Astrocyte (in vitro differentiated cells and primary cell): ENCODE results near the gene CACNB4. TPM values are rescaled to one million over a fixed set of nuclear protein-coding genes. Genes with fewer than 3 reads are reported as not detected.

Experiments used
- DNase-seq: peaks from one replicate; pipeline ENCODE4 v3.0.0-alpha.2; 2010; ENCODE audit warnings: low read depth
- FAIRE-seq: peaks from 2 replicates; lab custom pipeline; 2011; peaks lifted over from hg19 to GRCh38; lab: Jason Lieb, UNC
- H2AFZ ChIP-seq: 2 replicates; pipeline ENCODE4 v1.6.0; 2012; ENCODE audit warnings: low read depth, low read length, inconsistent platforms
- H3K27ac ChIP-seq: 2 replicates; pipeline ENCODE4 v1.5.1; 2011; ENCODE audit warnings: low read depth, low read length, inconsistent platforms
- H3K27me3 ChIP-seq: 2 replicates; pipeline ENCODE4 v1.6.0; 2011; ENCODE audit warnings: low read length, inconsistent platforms; ENCODE audit not compliant: insufficient read depth
- H3K36me3 ChIP-seq: 2 replicates; pipeline ENCODE4 v1.5.1; 2011; ENCODE audit warnings: low read length, inconsistent platforms; ENCODE audit not compliant: insufficient read depth
- H3K4me1 ChIP-seq: 2 replicates; pipeline ENCODE4 v1.5.1; 2011; ENCODE audit warnings: low read length, inconsistent platforms; ENCODE audit not compliant: insufficient read depth
- H3K4me2 ChIP-seq: 2 replicates; pipeline ENCODE4 v1.6.0; 2012; ENCODE audit warnings: low read length, inconsistent platforms
- H3K4me3 ChIP-seq: 2 replicates; pipeline ENCODE4 v1.5.1; 2011; ENCODE audit warnings: low read depth, mild to moderate bottlenecking, low read length, inconsistent platforms; ENCODE audit not compliant: insufficient read depth
- H3K79me2 ChIP-seq: 2 replicates; pipeline ENCODE4 v1.6.0; 2012; ENCODE audit warnings: mild to moderate bottlenecking, low read length, inconsistent platforms; ENCODE audit not compliant: insufficient read depth
- H3K9ac ChIP-seq: 2 replicates; pipeline ENCODE4 v1.6.0; 2012; ENCODE audit warnings: mild to moderate bottlenecking, low read length, inconsistent platforms
- H3K9me3 ChIP-seq: 2 replicates; pipeline ENCODE4 v1.5.1; 2012; ENCODE audit warnings: low read depth, mild to moderate bottlenecking, low read length, inconsistent platforms; ENCODE audit not compliant: insufficient read depth
- H4K20me1 ChIP-seq: 2 replicates; pipeline ENCODE4 v1.6.0; 2012; ENCODE audit warnings: low read length, inconsistent platforms; ENCODE audit not compliant: insufficient read depth
- H3K27ac Mint-ChIP-seq: one replicate; pipeline ENCODE4 v1.8.0; 2021; ENCODE audit warnings: mild to moderate bottlenecking, mixed read lengths; ENCODE audit not compliant: unreplicated experiment
- H3K27me3 Mint-ChIP-seq: one replicate; pipeline ENCODE4 v1.8.0; 2021; ENCODE audit warnings: low read depth, mixed read lengths; ENCODE audit not compliant: unreplicated experiment
- H3K36me3 Mint-ChIP-seq: one replicate; pipeline ENCODE4 v1.8.0; 2021; ENCODE audit warnings: low read depth, mixed read lengths; ENCODE audit not compliant: unreplicated experiment
- H3K4me1 Mint-ChIP-seq: one replicate; pipeline ENCODE4 v1.8.0; 2021; ENCODE audit warnings: low read depth, mixed read lengths; ENCODE audit not compliant: unreplicated experiment
- H3K4me3 Mint-ChIP-seq: one replicate; pipeline ENCODE4 v1.8.0; 2021; ENCODE audit warnings: mild to moderate bottlenecking, moderate library complexity, mixed read lengths; ENCODE audit not compliant: unreplicated experiment
- H3K9me3 Mint-ChIP-seq: one replicate; pipeline ENCODE4 v1.8.0; 2021; ENCODE audit warnings: mild to moderate bottlenecking, mixed read lengths; ENCODE audit not compliant: unreplicated experiment
- EZH2 ChIP-seq: IDR thresholded peaks from 2 replicates; pipeline ENCODE4 v1.6.1; 2012; ENCODE audit warnings: mild to moderate bottlenecking, low read length, inconsistent platforms; ENCODE audit not compliant: insufficient read depth
- total RNA-seq: library from RNA; stranded (reverse); gene quantifications from 2 replicates; pipeline ENCODE4 v1.2.1, GENCODE V29; 2021
- TF ChIP-seq, protein P1 (sequence below): IDR thresholded peaks from 2 replicates; pipeline ENCODE4 v1.5.1; 2011; ENCODE audit warnings: low read depth, mild to moderate bottlenecking, inconsistent platforms, low read length, moderate library complexity; ENCODE audit not compliant: insufficient read depth

Gene CACNB4
- total RNA-seq, 1 donor from 2014 or later, result 1.8 TPM

DNA sequence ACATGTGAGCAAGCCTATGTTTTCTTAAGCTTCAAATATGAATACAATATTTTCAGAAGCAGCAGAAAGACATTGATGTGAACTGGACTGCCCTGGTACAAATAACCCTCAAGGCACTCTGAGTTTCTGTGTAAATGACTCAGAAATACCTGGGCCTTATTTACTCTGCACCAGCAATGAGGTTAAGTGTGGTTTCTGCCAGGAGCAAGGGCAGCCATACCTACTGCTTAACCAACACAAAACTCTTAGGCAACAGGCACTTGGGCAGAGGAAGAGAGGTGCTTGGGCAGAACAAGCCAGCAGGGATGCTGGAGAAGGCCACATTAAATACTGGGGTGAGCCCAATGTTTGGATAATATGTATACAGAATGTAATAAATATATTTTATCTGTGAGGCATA is 241.2 kb downstream of the CACNB4 start:
- no peak for FAIRE-seq
- H3K9ac ChIP-seq, result no peak overlapping the region

DNA sequence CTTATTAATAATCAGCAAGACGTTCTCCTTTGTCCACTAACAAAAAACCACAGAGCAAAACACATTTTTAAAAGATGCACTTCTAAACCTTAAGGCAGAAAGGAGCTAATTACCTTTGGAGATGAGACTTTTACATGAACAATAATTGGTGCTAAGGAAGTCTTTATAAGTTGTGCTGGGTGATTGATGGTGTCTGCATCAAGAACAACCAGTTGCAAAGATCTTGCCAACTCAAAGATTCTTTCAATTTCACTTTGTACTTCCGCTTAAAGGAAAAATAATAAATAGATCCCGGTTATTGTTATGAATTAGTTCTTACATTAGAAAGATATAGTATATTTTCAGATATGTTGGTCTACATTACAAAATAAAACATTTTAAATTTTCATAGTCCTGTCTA is 243.7 kb downstream of the CACNB4 start:
- no peaks in the 10 kb centered on the region for H3K27me3 Mint-ChIP-seq
- Histone ChIP-seq H3K4me3 (no peak overlapping the region), H3K27me3 (no peaks in the 10 kb centered on the region), H3K4me1 (peaks cover 12% of the 10 kb centered on the region), H3K36me3 (no peaks in the 10 kb centered on the region), H4K20me1 (no peaks in the 10 kb centered on the region), H3K79me2 (no peaks in the 10 kb centered on the region), H3K27ac (no peak overlapping the region), H3K9ac (no peak overlapping the region), H2AFZ (no peak overlapping the region), H3K4me2 (no peak overlapping the region), H3K9me3 (no peaks in the 10 kb centered on the region)
- no peak overlapping the region for H3K4me3 Mint-ChIP-seq
- H3K9me3 Mint-ChIP-seq, result no peaks in the 10 kb centered on the region
- no peaks in the 10 kb centered on the region for H3K36me3 Mint-ChIP-seq
- no peak for TF ChIP-seq EZH2
- TF ChIP-seq, protein P1, sequence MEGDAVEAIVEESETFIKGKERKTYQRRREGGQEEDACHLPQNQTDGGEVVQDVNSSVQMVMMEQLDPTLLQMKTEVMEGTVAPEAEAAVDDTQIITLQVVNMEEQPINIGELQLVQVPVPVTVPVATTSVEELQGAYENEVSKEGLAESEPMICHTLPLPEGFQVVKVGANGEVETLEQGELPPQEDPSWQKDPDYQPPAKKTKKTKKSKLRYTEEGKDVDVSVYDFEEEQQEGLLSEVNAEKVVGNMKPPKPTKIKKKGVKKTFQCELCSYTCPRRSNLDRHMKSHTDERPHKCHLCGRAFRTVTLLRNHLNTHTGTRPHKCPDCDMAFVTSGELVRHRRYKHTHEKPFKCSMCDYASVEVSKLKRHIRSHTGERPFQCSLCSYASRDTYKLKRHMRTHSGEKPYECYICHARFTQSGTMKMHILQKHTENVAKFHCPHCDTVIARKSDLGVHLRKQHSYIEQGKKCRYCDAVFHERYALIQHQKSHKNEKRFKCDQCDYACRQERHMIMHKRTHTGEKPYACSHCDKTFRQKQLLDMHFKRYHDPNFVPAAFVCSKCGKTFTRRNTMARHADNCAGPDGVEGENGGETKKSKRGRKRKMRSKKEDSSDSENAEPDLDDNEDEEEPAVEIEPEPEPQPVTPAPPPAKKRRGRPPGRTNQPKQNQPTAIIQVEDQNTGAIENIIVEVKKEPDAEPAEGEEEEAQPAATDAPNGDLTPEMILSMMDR, result no peak
- H3K27ac Mint-ChIP-seq, result no peak overlapping the region
- DNase-seq (no peak), FAIRE-seq (no peak)
- H3K4me1 Mint-ChIP-seq, result peaks cover 20% of the 10 kb centered on the region

More for the DNA sequence above, 241.2 kb downstream of the CACNB4 start:
- H3K27ac ChIP-seq, result no peak overlapping the region
- no peak overlapping the region for H3K4me2 ChIP-seq
- no peak overlapping the region for H3K27ac Mint-ChIP-seq
- no peak overlapping the region for H3K4me3 ChIP-seq
- no peak overlapping the region for H2AFZ ChIP-seq
- no peak for DNase-seq
- TF ChIP-seq EZH2, result no peak
- TF ChIP-seq, protein P1, result no peak
- peaks cover 7% of the 10 kb centered on the region for H3K4me1 ChIP-seq
- H3K9me3 ChIP-seq, result no peaks in the 10 kb centered on the region
- no peaks in the 10 kb centered on the region for H4K20me1 ChIP-seq
- peaks cover 15% of the 10 kb centered on the region for H3K4me1 Mint-ChIP-seq
- H3K4me3 Mint-ChIP-seq, result no peak overlapping the region
- no peaks in the 10 kb centered on the region for H3K79me2 ChIP-seq
- no peaks in the 10 kb centered on the region for H3K9me3 Mint-ChIP-seq
- no peaks in the 10 kb centered on the region for H3K36me3 Mint-ChIP-seq
- no peaks in the 10 kb centered on the region for H3K27me3 ChIP-seq
- no peaks in the 10 kb centered on the region for H3K36me3 ChIP-seq
- H3K27me3 Mint-ChIP-seq, result no peaks in the 10 kb centered on the region

DNA sequence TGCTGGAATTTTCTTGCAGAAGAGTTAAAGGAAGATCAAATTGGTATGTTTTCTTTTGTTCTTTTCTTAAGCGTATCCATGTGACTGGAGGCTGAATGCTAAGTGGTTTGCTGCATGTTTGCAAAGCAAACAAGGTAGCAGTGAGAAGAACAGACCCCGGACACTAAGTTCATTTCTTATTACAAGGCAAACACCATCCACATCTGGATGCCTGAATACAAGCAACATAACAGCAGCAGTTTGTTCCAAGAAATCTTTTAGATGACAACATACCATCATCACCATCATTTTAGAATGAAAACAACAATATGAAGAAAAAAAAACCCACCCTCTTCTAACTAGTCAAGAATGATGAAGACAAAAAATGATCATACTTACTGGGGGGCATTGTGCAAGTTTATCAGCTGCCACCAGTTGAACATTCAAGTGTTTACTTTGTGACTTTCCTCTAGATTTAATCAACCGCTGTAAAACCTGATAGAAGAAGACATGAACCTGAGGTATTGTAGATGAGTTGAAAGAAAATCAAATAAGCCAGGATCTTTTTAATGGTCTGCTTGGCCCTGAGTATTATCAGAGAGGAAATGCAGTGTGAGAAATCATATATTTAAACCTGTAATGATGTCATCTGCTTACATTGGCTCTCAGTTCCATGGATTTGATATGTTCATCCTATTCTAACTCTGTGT is 245.6 kb downstream of the CACNB4 start:
- no peak overlapping the region for H2AFZ ChIP-seq
- Mint-ChIP-seq H3K4me1 (peaks cover 20% of the 10 kb centered on the region), H3K9me3 (no peaks in the 10 kb centered on the region), H3K27me3 (no peaks in the 10 kb centered on the region), H3K27ac (peak overlapping the region; percentile 34), H3K36me3 (no peaks in the 10 kb centered on the region), H3K4me3 (no peak overlapping the region)
- H4K20me1 ChIP-seq, result no peaks in the 10 kb centered on the region
- no peak overlapping the region for H3K4me3 ChIP-seq
- no peaks in the 10 kb centered on the region for H3K79me2 ChIP-seq
- DNase-seq (peak; percentile 14), FAIRE-seq (no peak)
- no peaks in the 10 kb centered on the region for H3K36me3 ChIP-seq
- no peaks in the 10 kb centered on the region for H3K9me3 ChIP-seq
- H3K4me1 ChIP-seq, result peaks cover 12% of the 10 kb centered on the region
- H3K27me3 ChIP-seq, result no peaks in the 10 kb centered on the region
- H3K27ac ChIP-seq, result no peak overlapping the region
- H3K9ac ChIP-seq, result no peak overlapping the region
- TF ChIP-seq, protein P1, result no peak
- TF ChIP-seq EZH2, result no peak
- no peak overlapping the region for H3K4me2 ChIP-seq
